Colonic mucosa (tissue), 4 donors: ENCODE results near the gene MAP6. TPM values are rescaled to one million over a fixed set of nuclear protein-coding genes. Genes with fewer than 3 reads are reported as not detected.

Experiments
- DNase-seq: peaks from one replicate; pipeline ENCODE4 v3.0.0-alpha.2; 2020
- H3K27ac ChIP-seq: fragments of 200-600 bp; one replicate; pipeline ENCODE4 v1.8.0; 2021
- H3K27me3 ChIP-seq: fragments of 200-600 bp; one replicate; pipeline ENCODE4 v1.8.0; 2021
- H3K36me3 ChIP-seq: fragments of 200-600 bp; one replicate; pipeline ENCODE4 v1.8.0; 2021
- H3K4me1 ChIP-seq: fragments of 200-600 bp; one replicate; pipeline ENCODE4 v1.8.0; 2021; ENCODE audit warnings: mild to moderate bottlenecking
- H3K4me3 ChIP-seq: fragments of 200-600 bp; one replicate; pipeline ENCODE4 v1.8.0; 2021
- H3K9ac ChIP-seq, 2 donors: one replicate each; pipeline ENCODE4 v1.7.0; 2013; ENCODE audit warnings: control low read depth in 2 of 2, low read depth in 2 of 2, low read length in 2 of 2
- H3K9me3 ChIP-seq: fragments of 200-600 bp; one replicate; pipeline ENCODE4 v1.8.0; 2021
- intact Hi-C: fragments of 100-400 bp; cut with DNase I; formaldehyde crosslinking; loops from one replicate; pipeline ENCODE4 v1.14.1; 2022
- total RNA-seq, 2 donors: library from RNA; stranded (reverse); fragmentation: NEBNext Ultra II Directional in 1 of 2; extraction: Animal tissue kit (Norgen Biotek cat#: 25700) in 1 of 2; gene quantifications; one replicate each; pipeline ENCODE4 v1.2.1, GENCODE V29; 2021
- TF ChIP-seq, protein P1 (sequence below): fragments of 200-600 bp; IDR thresholded peaks from one replicate; pipeline ENCODE4 v1.8.0; 2022; ENCODE audit warnings: antibody characterized with exemption, mild to moderate bottlenecking
- donor health status: healthy.
- donor health status: DM: no; HTN: no; CAD: no.
- donor health status: DM: no; HTN: no; CAD: no.

MAP6 gene
- total RNA-seq, 2 donors from 2014 or later: 0.79 to 2.6 TPM

GRCh38 chr11:75637998-75638397 lies 30.8 kb downstream of the MAP6 start:
- Histone ChIP-seq H3K4me3 (no peak overlapping the region), H3K9ac (no peak overlapping the region), H3K36me3 (no peaks in the 10 kb centered on the region), H3K9me3 (no peaks in the 10 kb centered on the region), H3K4me1 (no peaks in the 10 kb centered on the region), H3K27ac (no peak overlapping the region), H3K27me3 (no peaks in the 10 kb centered on the region)
- DNase-seq: no peak
- TF ChIP-seq, protein P1, sequence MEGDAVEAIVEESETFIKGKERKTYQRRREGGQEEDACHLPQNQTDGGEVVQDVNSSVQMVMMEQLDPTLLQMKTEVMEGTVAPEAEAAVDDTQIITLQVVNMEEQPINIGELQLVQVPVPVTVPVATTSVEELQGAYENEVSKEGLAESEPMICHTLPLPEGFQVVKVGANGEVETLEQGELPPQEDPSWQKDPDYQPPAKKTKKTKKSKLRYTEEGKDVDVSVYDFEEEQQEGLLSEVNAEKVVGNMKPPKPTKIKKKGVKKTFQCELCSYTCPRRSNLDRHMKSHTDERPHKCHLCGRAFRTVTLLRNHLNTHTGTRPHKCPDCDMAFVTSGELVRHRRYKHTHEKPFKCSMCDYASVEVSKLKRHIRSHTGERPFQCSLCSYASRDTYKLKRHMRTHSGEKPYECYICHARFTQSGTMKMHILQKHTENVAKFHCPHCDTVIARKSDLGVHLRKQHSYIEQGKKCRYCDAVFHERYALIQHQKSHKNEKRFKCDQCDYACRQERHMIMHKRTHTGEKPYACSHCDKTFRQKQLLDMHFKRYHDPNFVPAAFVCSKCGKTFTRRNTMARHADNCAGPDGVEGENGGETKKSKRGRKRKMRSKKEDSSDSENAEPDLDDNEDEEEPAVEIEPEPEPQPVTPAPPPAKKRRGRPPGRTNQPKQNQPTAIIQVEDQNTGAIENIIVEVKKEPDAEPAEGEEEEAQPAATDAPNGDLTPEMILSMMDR: no peak
- intact Hi-C loops: no loop called here

DNA sequence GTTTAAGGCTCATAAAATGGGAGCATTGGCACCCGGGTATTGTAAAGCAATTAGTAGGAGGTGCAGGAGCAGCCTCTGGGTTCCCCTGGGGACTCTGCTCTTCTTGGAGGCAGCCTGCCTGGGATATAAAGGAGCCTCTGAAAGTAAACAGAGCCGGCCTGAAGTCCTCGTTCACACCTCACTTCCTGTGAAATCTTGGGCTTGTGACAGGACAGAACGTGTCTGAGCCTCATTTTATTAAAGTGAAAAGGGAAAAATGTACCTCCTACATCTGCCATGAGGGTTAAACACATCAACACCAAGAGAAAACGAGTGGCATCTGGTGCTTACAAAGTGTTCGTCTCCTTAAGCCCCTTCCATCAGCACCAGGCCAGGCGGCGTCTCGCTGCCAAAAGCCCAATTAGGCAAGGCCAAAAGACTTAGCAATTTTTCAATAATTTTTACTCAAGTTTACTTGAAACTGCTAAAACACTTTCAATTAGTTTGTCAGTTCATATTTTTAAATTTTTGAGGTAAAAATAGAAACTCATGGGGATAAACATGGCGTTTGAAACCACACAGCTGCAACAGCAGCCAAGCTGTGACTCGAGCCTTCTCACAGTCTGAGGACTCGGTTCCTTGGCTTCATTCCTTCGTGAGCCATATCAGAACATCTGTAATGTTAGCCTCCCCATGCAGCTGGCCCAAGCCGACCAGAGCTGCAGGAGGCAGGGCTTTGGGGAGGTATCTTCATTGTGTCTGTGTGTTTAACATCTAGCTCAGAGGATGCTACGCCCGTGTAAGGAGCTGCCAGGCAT lies 33.6 kb downstream of the MAP6 start:
- no peaks in the 10 kb centered on the region for H3K36me3 ChIP-seq
- no peak overlapping the region for H3K27ac ChIP-seq
- intact Hi-C loops: no loop called here
- DNase-seq: peak; percentile 22
- H3K9me3 ChIP-seq: no peaks in the 10 kb centered on the region
- H3K9ac ChIP-seq: no peak overlapping the region
- TF ChIP-seq, protein P1: no peak
- H3K27me3 ChIP-seq: no peaks in the 10 kb centered on the region
- H3K4me3 ChIP-seq: no peak overlapping the region
- no peaks in the 10 kb centered on the region for H3K4me1 ChIP-seq

DNA sequence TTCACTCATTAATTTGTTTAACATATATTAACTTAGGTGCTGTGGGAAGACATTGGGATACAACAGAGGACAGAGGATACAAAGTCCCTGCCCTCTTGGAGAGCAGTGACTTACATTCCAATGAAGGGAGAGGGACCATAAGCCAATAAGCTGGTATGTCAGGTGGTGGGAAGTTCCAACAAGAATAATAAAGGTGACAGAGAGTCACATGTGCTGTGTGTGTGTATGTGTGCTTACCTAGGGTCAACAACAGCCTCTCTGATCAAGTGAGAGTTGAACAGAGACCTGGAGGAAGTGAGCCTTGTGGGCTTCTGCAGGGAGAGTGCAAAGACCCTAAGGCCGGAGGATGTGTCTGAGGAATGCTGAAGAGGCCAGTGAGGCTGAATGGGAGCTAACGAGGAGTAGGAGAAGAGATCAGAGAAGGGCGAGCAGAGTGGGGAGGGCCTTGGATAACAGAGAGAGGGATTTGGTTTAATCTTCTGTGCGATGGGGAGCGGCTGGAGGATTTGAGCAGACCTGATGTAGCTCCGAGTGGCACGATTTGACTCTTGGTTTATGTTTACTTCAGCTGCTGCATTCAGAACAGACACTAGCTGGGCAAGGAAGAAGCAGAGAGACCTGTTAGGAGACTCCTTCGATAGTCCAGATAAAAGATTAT lies 35.3 kb downstream of the MAP6 start:
- Histone ChIP-seq H3K4me3 (no peak overlapping the region), H3K36me3 (no peaks in the 10 kb centered on the region), H3K9ac (no peak overlapping the region), H3K27ac (no peak overlapping the region), H3K9me3 (no peaks in the 10 kb centered on the region), H3K4me1 (no peaks in the 10 kb centered on the region), H3K27me3 (no peaks in the 10 kb centered on the region)
- TF ChIP-seq, protein P1: no peak
- intact Hi-C loops: no loop called here
- no peak for DNase-seq

DNA sequence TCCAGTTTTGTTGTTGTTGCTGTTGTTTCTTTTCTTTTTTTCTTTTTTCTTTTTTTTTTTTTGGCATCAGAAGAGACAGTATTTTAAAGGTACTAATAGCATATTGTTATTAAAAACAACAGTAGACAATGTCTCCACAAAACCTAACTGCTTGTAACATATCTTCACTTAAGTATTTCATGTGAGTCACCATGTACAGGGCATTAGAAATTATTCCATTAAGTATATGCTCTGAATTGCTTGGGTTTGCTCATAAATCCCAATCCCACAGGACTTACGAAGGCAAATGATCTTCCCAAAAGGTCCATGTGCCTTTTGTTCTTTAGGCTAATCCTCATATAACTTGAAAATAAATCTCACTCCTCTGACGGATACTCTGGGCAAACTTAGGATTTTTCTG lies 35.9 kb downstream of the MAP6 start:
- H3K27ac ChIP-seq: no peak overlapping the region
- no peak for DNase-seq
- intact Hi-C loops: no loop called here
- no peaks in the 10 kb centered on the region for H3K4me1 ChIP-seq
- TF ChIP-seq, protein P1: no peak
- no peak overlapping the region for H3K9ac ChIP-seq
- H3K27me3 ChIP-seq: no peaks in the 10 kb centered on the region
- H3K36me3 ChIP-seq: no peaks in the 10 kb centered on the region
- no peak overlapping the region for H3K4me3 ChIP-seq
- no peaks in the 10 kb centered on the region for H3K9me3 ChIP-seq

DNA sequence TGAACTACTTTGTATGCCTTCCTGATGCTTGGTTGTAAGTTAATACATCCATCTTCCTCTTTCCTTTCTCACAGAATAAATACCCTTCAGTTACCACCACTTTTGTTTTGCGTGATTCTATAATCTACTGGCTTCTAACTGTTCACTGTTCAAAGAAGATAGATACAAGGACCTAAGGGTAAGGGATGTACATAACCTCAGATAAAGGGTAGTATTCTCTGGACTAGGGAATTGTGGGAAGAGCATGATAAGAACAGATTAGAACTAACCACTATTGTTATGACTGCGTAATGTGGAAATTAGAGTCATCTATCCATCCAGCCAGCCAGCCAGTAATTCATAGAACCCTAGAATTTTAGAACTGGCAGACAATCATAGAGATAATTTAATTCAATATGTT lies 36.4 kb downstream of the MAP6 start:
- Histone ChIP-seq H3K9me3 (no peaks in the 10 kb centered on the region), H3K4me3 (no peak overlapping the region), H3K27ac (no peak overlapping the region), H3K9ac (no peak overlapping the region), H3K4me1 (no peaks in the 10 kb centered on the region), H3K36me3 (no peaks in the 10 kb centered on the region), H3K27me3 (no peaks in the 10 kb centered on the region)
- TF ChIP-seq, protein P1: no peak
- DNase-seq: no peak
- intact Hi-C loops: no loop called here
